ENCODE data around the gene NAGLU.
"Not testable (repeated sequence)": the region's sequence is repeated elsewhere in the genome, so short reads cannot be mapped to it uniquely, and the experiment has no call there.

NAGLU gene

DNA sequence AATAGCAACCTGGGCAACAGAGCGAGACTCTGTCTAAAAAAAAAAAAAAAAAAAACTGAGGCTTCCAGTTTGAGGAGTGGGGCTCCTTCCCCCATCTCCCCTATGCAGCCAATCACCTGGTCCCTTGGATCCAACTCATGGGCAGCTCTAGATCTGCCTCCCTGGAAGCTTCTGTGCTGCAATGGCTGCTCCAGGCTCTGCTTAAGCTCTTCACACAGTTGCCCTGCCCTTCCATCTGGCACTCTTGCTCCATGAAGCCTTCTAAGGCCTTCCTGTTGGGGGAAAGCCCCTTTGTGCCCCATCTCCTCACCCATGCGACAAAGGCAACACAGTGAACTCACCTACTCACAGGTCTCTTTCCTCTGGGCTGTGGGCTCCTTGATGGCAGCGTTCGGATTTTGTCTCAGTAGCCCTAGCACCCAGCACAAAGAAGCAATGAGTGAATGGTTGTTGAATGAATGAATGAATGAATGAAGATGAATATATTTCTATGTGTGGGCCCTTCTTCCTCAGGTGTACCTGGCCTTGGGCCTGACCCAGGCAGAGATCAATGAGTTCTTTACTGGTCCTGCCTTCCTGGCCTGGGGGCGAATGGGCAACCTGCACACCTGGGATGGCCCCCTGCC, 1.9 kb downstream of the NAGLU start:
- Histone ChIP-seq H3K36me3 (ENCODE audit: control insufficient read depth, low read length) (peaks cover 12% of the 10 kb centered on the region; the same call in 1 of the 2 replicates), H4K20me1 (ENCODE audit: control insufficient read depth, insufficient read depth, low read depth, low read length) (peaks cover 10% of the 10 kb centered on the region), H3K79me2 (ENCODE audit: control insufficient read depth, low read length) (peaks cover 11% of the 10 kb centered on the region), H3K27ac (ENCODE audit: low read depth, low read length) (no peak overlapping the region), H3K4me3 (ENCODE audit: low read length) (no peak overlapping the region), H3K27me3 (ENCODE audit: control insufficient read depth, low read length) (peaks cover 3% of the 10 kb centered on the region; the same call in 1 of the 2 replicates), H3K4me1 (ENCODE audit: control insufficient read depth, low read length) (peaks cover 24% of the 10 kb centered on the region), H3K9me3 (ENCODE audit: control insufficient read depth, insufficient read depth, low read length) (no peaks in the 10 kb centered on the region), H3F3A (ENCODE audit: control insufficient read depth, insufficient read depth) (peaks cover 5% of the 10 kb centered on the region; the same call in 1 of the 2 replicates), H3K9me2 (replicated peaks; ENCODE audit: control insufficient read depth, low read length) (no peaks in the 10 kb centered on the region), H3K4me2 (ENCODE audit: low read length) (no peak overlapping the region)
- TF ChIP-seq EZH2phosphoT487 (IDR thresholded peaks at IDR 0.05; ENCODE audit: borderline replicate concordance, low read length) (no peak), CTCF (IDR thresholded peaks at IDR 0.05; ENCODE audit: low read depth, low read length, poor library complexity, severe bottlenecking) (no peak)

GRCh38 chr17:42538482-42538881, 2.4 kb downstream of the NAGLU start:
- no peak overlapping the region for H3K4me2 ChIP-seq (ENCODE audit: low read length)
- TF ChIP-seq CTCF (IDR thresholded peaks at IDR 0.05; ENCODE audit: low read depth, low read length, poor library complexity, severe bottlenecking) (no peak), EZH2phosphoT487 (IDR thresholded peaks at IDR 0.05; ENCODE audit: borderline replicate concordance, low read length) (no peak)

DNA sequence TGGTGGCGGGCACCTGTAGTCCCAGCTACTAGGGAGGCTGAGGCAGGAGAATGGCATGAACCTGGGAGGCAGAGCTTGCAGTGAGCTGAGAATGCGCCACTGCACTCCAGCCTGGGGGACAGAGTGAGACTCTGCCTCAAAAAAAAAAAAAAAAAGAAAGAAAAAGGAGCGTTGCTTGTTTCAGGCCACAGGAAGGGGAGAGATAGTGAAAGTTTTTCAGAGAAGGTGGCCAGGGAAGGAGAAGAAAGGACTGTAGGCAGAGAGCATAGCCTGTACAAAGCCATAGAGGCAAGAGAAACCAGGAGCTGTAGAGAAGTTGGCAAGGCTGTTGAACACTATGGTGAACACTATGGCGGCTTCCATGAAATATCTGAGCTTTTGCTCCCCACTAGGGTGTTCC, 4.5 kb downstream of the NAGLU start:
- not testable (repeated sequence) for H3K4me2 ChIP-seq (ENCODE audit: low read length); H3K27ac ChIP-seq (ENCODE audit: low read depth, low read length); H3K9me3 ChIP-seq (ENCODE audit: control insufficient read depth, insufficient read depth, low read length)

More at GRCh38 chr17:42538482-42538881, 2.4 kb downstream of the NAGLU start:
- Histone ChIP-seq H3K9me2 (replicated peaks; ENCODE audit: control insufficient read depth, low read length) (no peaks in the 10 kb centered on the region), H3F3A (ENCODE audit: control insufficient read depth, insufficient read depth) (peaks cover 2% of the 10 kb centered on the region; the same call in 1 of the 2 replicates), H3K79me2 (ENCODE audit: control insufficient read depth, low read length) (peaks cover 11% of the 10 kb centered on the region), H3K4me3 (ENCODE audit: low read length) (no peak overlapping the region), H3K27me3 (ENCODE audit: control insufficient read depth, low read length) (peaks cover under 1% of the 10 kb centered on the region; the same call in 1 of the 2 replicates), H3K4me1 (ENCODE audit: control insufficient read depth, low read length) (peaks cover 20% of the 10 kb centered on the region), H3K9me3 (ENCODE audit: control insufficient read depth, insufficient read depth, low read length) (no peaks in the 10 kb centered on the region), H3K36me3 (ENCODE audit: control insufficient read depth, low read length) (peaks cover 12% of the 10 kb centered on the region; the same call in 1 of the 2 replicates), H3K27ac (ENCODE audit: low read depth, low read length) (no peak overlapping the region), H4K20me1 (ENCODE audit: control insufficient read depth, insufficient read depth, low read depth, low read length) (peaks cover 10% of the 10 kb centered on the region)

GRCh38 chr17:42541041-42541833, 5.2 kb downstream of the NAGLU start:
- no peaks in the 10 kb centered on the region for H3K27me3 ChIP-seq (ENCODE audit: control insufficient read depth, low read length)
- no peak overlapping the region for H3K4me2 ChIP-seq (ENCODE audit: low read length)
- no peaks in the 10 kb centered on the region for H3F3A ChIP-seq (ENCODE audit: control insufficient read depth, insufficient read depth)
- H3K79me2 ChIP-seq (ENCODE audit: control insufficient read depth, low read length), result peaks cover 11% of the 10 kb centered on the region
- H3K9me2 ChIP-seq (replicated peaks; ENCODE audit: control insufficient read depth, low read length), result no peaks in the 10 kb centered on the region
- H3K27ac ChIP-seq (ENCODE audit: low read depth, low read length), result no peak overlapping the region
- TF ChIP-seq EZH2phosphoT487 (IDR thresholded peaks at IDR 0.05; ENCODE audit: borderline replicate concordance, low read length) (no peak), CTCF (IDR thresholded peaks at IDR 0.05; ENCODE audit: low read depth, low read length, poor library complexity, severe bottlenecking) (no peak)
- H3K4me1 ChIP-seq (ENCODE audit: control insufficient read depth, low read length), result peaks cover 10% of the 10 kb centered on the region
- no peaks in the 10 kb centered on the region for H3K9me3 ChIP-seq (ENCODE audit: control insufficient read depth, insufficient read depth, low read length)
- peaks cover 12% of the 10 kb centered on the region; the same call in 1 of the 2 replicates for H3K36me3 ChIP-seq (ENCODE audit: control insufficient read depth, low read length)
- H3K4me3 ChIP-seq (ENCODE audit: low read length), result no peak overlapping the region
- peaks cover 10% of the 10 kb centered on the region for H4K20me1 ChIP-seq (ENCODE audit: control insufficient read depth, insufficient read depth, low read depth, low read length)

More for the DNA sequence above, 4.5 kb downstream of the NAGLU start:
- not testable (repeated sequence) for H4K20me1 ChIP-seq (ENCODE audit: control insufficient read depth, insufficient read depth, low read depth, low read length); H3F3A ChIP-seq (ENCODE audit: control insufficient read depth, insufficient read depth); H3K27me3 ChIP-seq (ENCODE audit: control insufficient read depth, low read length); H3K9me2 ChIP-seq (replicated peaks; ENCODE audit: control insufficient read depth, low read length); H3K4me3 ChIP-seq (ENCODE audit: low read length)
- Histone ChIP-seq H3K36me3 (ENCODE audit: control insufficient read depth, low read length) (peaks cover 12% of the 10 kb centered on the region; the same call in 1 of the 2 replicates), H3K4me1 (ENCODE audit: control insufficient read depth, low read length) (peaks cover 13% of the 10 kb centered on the region), H3K79me2 (ENCODE audit: control insufficient read depth, low read length) (peaks cover 11% of the 10 kb centered on the region)

Data from DOHH2 (cell line).